ENCODE data around the gene KCNH6. TPM values are rescaled to one million over a fixed set of nuclear protein-coding genes. Genes with fewer than 3 reads are reported as not detected.

The KCNH6 gene
- polyA plus RNA-seq, 3 donors: not detected

DNA sequence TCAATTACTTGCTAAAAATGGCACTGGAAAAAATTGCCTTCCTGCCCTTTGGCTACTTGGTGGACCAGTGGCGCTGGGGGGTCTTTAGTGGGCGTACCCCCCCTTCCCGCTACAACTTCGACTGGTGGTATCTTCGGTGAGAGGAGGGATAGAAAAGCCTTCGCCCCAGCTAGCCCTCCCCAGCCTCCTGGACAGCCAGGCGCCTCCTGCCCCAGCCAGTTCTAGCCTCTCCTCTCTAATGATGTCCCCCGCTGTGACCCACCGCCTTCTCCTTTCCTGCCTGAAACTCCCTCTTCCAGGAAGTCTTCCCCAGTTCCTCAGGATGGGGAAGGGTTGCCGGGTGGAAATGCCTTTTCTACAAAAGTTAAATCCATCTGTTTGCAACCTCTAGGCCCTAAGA, 40.1 kb upstream of the KCNH6 start:
- Mint-ChIP-seq H3K27me3 (ENCODE audit: low read depth in 3 of 3) (peaks cover 13 to 20% (median 16%) of the 10 kb centered on the region in 3 donors), H3K27ac (peak overlapping the region in 2 of 7 donors; percentile 12 to 17), H3K9me3 (no peaks in the 10 kb centered on the region), H3K4me3 (no peak overlapping the region), H3K4me1 (peaks cover under 1% of the 10 kb centered on the region), H3K36me3 (no peaks in the 10 kb centered on the region)
- Histone ChIP-seq H3K27me3 (ENCODE audit: control insufficient read depth in 2 of 2, insufficient read depth in 2 of 2, low read length in 2 of 2) (peaks cover 0 to 10% of the 10 kb centered on the region in 2 donors), H3K4me2 (replicated peaks; ENCODE audit: extremely low read depth, low read length, poor library complexity, severe bottlenecking) (no peak overlapping the region), H2AFZ (ENCODE audit: insufficient read depth, low read depth, low read length, poor library complexity, severe bottlenecking) (no peak overlapping the region), H3K9me3 (replicated peaks in 1 of 2; ENCODE audit: control insufficient read depth in 1 of 2, insufficient read depth in 1 of 2, low read length in 2 of 2) (peaks cover 0 to under 1% of the 10 kb centered on the region in 2 donors), H4K20me1 (ENCODE audit: insufficient read depth, low read length) (no peaks in the 10 kb centered on the region), H3K27ac (ENCODE audit: low read depth in 1 of 2, low read length in 2 of 2) (no peak overlapping the region), H3K4me1 (ENCODE audit: control insufficient read depth in 1 of 2, insufficient read depth in 2 of 2, low read length in 2 of 2) (peaks cover 2 to 3% of the 10 kb centered on the region in 2 donors), H3K9ac (ENCODE audit: insufficient read depth, low read length, poor library complexity, severe bottlenecking) (no peak overlapping the region), H3K36me3 (replicated peaks in 1 of 2; ENCODE audit: control insufficient read depth in 1 of 2, insufficient read depth in 2 of 2, low read length in 2 of 2) (no peaks in the 10 kb centered on the region), H3K4me3 (replicated peaks in 1 of 3; ENCODE audit: low read depth in 2 of 3, low read length in 3 of 3) (no peak overlapping the region), H3K79me2 (ENCODE audit: insufficient read depth, low read length) (no peaks in the 10 kb centered on the region)
- intact Hi-C loops (cut with micrococcal nuclease): no loop called here
- 100% methylated on average over 2 of the region's 10 CpGs for WGBS (ENCODE audit: insufficient coverage)
- no peak for TF ChIP-seq CTCF (IDR thresholded peaks at IDR 0.05)
- no peak for DNase-seq

DNA sequence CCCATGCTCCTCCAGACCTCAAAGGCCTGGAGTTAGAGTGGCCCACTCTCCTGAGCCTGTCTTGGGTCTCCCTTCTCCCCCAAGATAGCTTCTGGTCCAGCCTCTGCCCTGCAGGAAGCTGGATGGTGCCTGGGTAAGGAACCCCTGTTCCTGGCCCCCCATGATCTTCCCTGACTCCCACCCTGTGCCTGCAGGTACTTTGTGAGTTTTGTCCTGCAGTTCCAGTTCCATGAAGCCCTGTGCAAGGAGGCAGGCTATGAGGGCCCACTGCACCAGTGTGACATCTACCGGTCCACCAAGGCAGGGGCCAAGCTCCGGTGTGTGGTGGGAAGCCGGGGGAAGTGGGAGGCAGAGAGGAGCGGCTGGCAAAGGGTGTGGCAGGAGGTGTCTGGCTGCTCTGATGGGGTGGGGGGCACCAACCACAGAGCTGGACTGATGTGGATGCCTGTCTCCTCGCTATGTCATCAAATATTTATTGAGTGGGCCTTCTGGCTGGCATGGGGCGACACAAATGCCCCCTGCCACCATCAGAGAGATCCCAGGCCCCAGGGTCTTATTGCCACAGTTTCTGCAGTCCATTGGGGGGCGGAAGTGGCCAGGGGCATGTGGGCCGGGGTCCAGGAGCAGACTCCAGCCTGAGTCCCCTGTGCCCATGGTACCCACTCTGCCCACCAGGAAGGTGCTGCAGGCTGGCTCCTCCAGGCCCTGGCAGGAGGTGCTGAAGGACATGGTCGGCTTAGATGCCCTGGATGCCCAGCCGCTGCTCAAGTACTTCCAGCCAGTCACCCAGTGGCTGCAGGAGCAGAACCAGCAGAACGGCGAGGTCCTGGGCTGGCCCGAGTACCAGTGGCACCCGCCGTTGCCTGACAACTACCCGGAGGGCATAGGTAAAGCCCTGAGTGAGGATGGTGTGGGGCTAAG, 39.2 kb upstream of the KCNH6 start:
- Histone ChIP-seq H3K36me3 (replicated peaks in 1 of 2; ENCODE audit: control insufficient read depth in 1 of 2, insufficient read depth in 2 of 2, low read length in 2 of 2) (no peaks in the 10 kb centered on the region), H3K4me2 (replicated peaks; ENCODE audit: extremely low read depth, low read length, poor library complexity, severe bottlenecking) (no peak overlapping the region), H3K4me1 (ENCODE audit: control insufficient read depth in 1 of 2, insufficient read depth in 2 of 2, low read length in 2 of 2) (no peaks in the 10 kb centered on the region), H3K27ac (ENCODE audit: low read depth in 1 of 2, low read length in 2 of 2) (no peak overlapping the region), H4K20me1 (ENCODE audit: insufficient read depth, low read length) (no peaks in the 10 kb centered on the region), H3K9me3 (replicated peaks in 1 of 2; ENCODE audit: control insufficient read depth in 1 of 2, insufficient read depth in 1 of 2, low read length in 2 of 2) (no peaks in the 10 kb centered on the region), H3K27me3 (ENCODE audit: control insufficient read depth in 2 of 2, insufficient read depth in 2 of 2, low read length in 2 of 2) (peaks cover 0 to under 1% of the 10 kb centered on the region in 2 donors), H3K4me3 (replicated peaks in 1 of 3; ENCODE audit: low read depth in 2 of 3, low read length in 3 of 3) (no peak overlapping the region), H2AFZ (ENCODE audit: insufficient read depth, low read depth, low read length, poor library complexity, severe bottlenecking) (no peak overlapping the region), H3K79me2 (ENCODE audit: insufficient read depth, low read length) (no peaks in the 10 kb centered on the region), H3K9ac (ENCODE audit: insufficient read depth, low read length, poor library complexity, severe bottlenecking) (no peak overlapping the region)
- no peaks in the 10 kb centered on the region for H3K9me3 Mint-ChIP-seq
- H3K4me3 Mint-ChIP-seq: no peak overlapping the region
- WGBS (ENCODE audit: insufficient coverage): over 99% methylated on average over 13 of the region's 16 CpGs
- H3K27me3 Mint-ChIP-seq (ENCODE audit: low read depth in 3 of 3): peaks cover 6 to 11% (median 8%) of the 10 kb centered on the region in 3 donors
- no peak overlapping the region for H3K27ac Mint-ChIP-seq
- intact Hi-C loops (cut with micrococcal nuclease): no loop called here
- H3K36me3 Mint-ChIP-seq: no peaks in the 10 kb centered on the region
- no peak for DNase-seq
- no peak for TF ChIP-seq CTCF (IDR thresholded peaks at IDR 0.05)
- no peaks in the 10 kb centered on the region for H3K4me1 Mint-ChIP-seq

All from CD14-positive monocyte (primary cell).